Loucy (cell line): ENCODE results near the gene UTF1.

Experiments
- H2AFZ ChIP-seq: fragments of 200-600 bp; sonication (generic); 2 replicates; pipeline ENCODE4 v1.6.0; 2016; ENCODE audit warnings: antibody characterized with exemption, mild to moderate bottlenecking, low read length, moderate library complexity
- H3F3A ChIP-seq: fragments of 200-600 bp; 2 replicates; pipeline ENCODE4 v1.6.0; 2016; ENCODE audit warnings: antibody characterized with exemption, low read depth, mild to moderate bottlenecking
- H3K27me3 ChIP-seq: fragments of 200-600 bp; sonication (generic); 2 replicates; pipeline ENCODE4 v1.6.1; 2014; ENCODE audit warnings: low read length, mild to moderate bottlenecking; ENCODE audit not compliant: insufficient read depth, poor library complexity, severe bottlenecking
- H3K36me3 ChIP-seq: fragments of 200-600 bp; sonication (generic); 2 replicates; pipeline ENCODE4 v1.6.1; 2016; ENCODE audit warnings: low read length; ENCODE audit not compliant: insufficient read depth
- H3K4me1 ChIP-seq: fragments of 200-600 bp; sonication (generic); 2 replicates; pipeline ENCODE4 v1.5.1; 2014; ENCODE audit warnings: low read length, mild to moderate bottlenecking; ENCODE audit not compliant: insufficient read depth, poor library complexity, severe bottlenecking
- H3K4me2 ChIP-seq: fragments of 200-600 bp; sonication (generic); 2 replicates; pipeline ENCODE4 v1.6.0; 2014; ENCODE audit warnings: antibody characterized with exemption, low read length, low read depth, mild to moderate bottlenecking; ENCODE audit not compliant: poor library complexity, severe bottlenecking
- H3K4me3 ChIP-seq: fragments of 200-600 bp; sonication (generic); 2 replicates; pipeline ENCODE4 v1.5.1; 2014; ENCODE audit warnings: low read length, mild to moderate bottlenecking, mixed read lengths; ENCODE audit not compliant: poor library complexity, severe bottlenecking
- H3K79me2 ChIP-seq: fragments of 200-600 bp; sonication (generic); 2 replicates; pipeline ENCODE4 v1.6.1; 2014; ENCODE audit warnings: low read length; ENCODE audit not compliant: insufficient read depth
- H3K9ac ChIP-seq: fragments of 200-600 bp; sonication (generic); 2 replicates; pipeline ENCODE4 v1.6.0; 2014; ENCODE audit warnings: mild to moderate bottlenecking, low read depth, low read length, moderate library complexity; ENCODE audit not compliant: poor library complexity, severe bottlenecking
- H3K9me2 ChIP-seq: fragments of 200-600 bp; sonication (generic); replicated peaks from 2 replicates; pipeline ENCODE4 v1.6.1; 2016; ENCODE audit warnings: low read depth, low read length, mixed read lengths
- H3K9me3 ChIP-seq: fragments of 200-600 bp; sonication (generic); 2 replicates; pipeline ENCODE4 v1.6.1; 2014; ENCODE audit warnings: mild to moderate bottlenecking, antibody characterized with exemption, low read length, low read depth; ENCODE audit not compliant: insufficient read depth
- H4K20me1 ChIP-seq: fragments of 200-600 bp; sonication (generic); 2 replicates; pipeline ENCODE4 v1.6.0; 2014; ENCODE audit warnings: antibody characterized with exemption, low read length, mild to moderate bottlenecking; ENCODE audit not compliant: insufficient read depth, poor library complexity, severe bottlenecking
- CTCF ChIP-seq: fragments of 200-600 bp; sonication (generic); conservative IDR thresholded peaks from 2 replicates; pipeline ENCODE4 v1.5.1; 2014; ENCODE audit warnings: mild to moderate bottlenecking, antibody characterized with exemption, low read length
- EZH2phosphoT487 ChIP-seq: fragments of 200-600 bp; IDR thresholded peaks from 2 replicates; pipeline ENCODE4 v1.6.1; 2018; ENCODE audit warnings: antibody characterized with exemption, mild to moderate bottlenecking, moderate library complexity, borderline replicate concordance

Gene UTF1

GRCh38 chr10:133279326-133280226, 49.6 kb downstream of the UTF1 start:
- TF ChIP-seq CTCF, result no peak
- TF ChIP-seq EZH2phosphoT487, result no peak

GRCh38 chr10:133280391-133281059, 50.5 kb downstream of the UTF1 start:
- H3K9me3 ChIP-seq, result no peaks in the 10 kb centered on the region
- H3K4me1 ChIP-seq, result peaks cover 44% of the 10 kb centered on the region
- no peaks in the 10 kb centered on the region for H3K27me3 ChIP-seq
- no peak for TF ChIP-seq EZH2phosphoT487
- no peak for TF ChIP-seq CTCF
- H3F3A ChIP-seq, result no peaks in the 10 kb centered on the region
- H3K4me3 ChIP-seq, result no peak overlapping the region
- H3K79me2 ChIP-seq, result no peaks in the 10 kb centered on the region
- no peak overlapping the region for H2AFZ ChIP-seq
- no peaks in the 10 kb centered on the region for H3K9me2 ChIP-seq
- peak overlapping the region; percentile 78 for H3K9ac ChIP-seq
- H3K36me3 ChIP-seq, result peaks cover 39% of the 10 kb centered on the region; the same call in 1 of the 2 replicates
- peak overlapping the region; percentile 92 for H3K4me2 ChIP-seq
- H4K20me1 ChIP-seq, result no peaks in the 10 kb centered on the region

More at GRCh38 chr10:133279326-133280226, 49.6 kb downstream of the UTF1 start:
- H4K20me1 ChIP-seq, result no peaks in the 10 kb centered on the region
- H3K9me3 ChIP-seq, result no peaks in the 10 kb centered on the region
- H3K4me2 ChIP-seq, result peak overlapping the region; percentile 92
- no peaks in the 10 kb centered on the region for H3K79me2 ChIP-seq
- peak overlapping the region; percentile 78 for H3K9ac ChIP-seq
- no peak overlapping the region for H3K4me3 ChIP-seq
- H3K4me1 ChIP-seq, result peaks cover 53% of the 10 kb centered on the region
- H2AFZ ChIP-seq, result no peak overlapping the region
- H3F3A ChIP-seq, result no peaks in the 10 kb centered on the region
- no peaks in the 10 kb centered on the region for H3K27me3 ChIP-seq
- peaks cover 30% of the 10 kb centered on the region; the same call in 1 of the 2 replicates for H3K36me3 ChIP-seq
- H3K9me2 ChIP-seq, result no peaks in the 10 kb centered on the region

GRCh38 chr10:133281084-133281483, 51.1 kb downstream of the UTF1 start:
- H3K4me1 ChIP-seq, result peaks cover 39% of the 10 kb centered on the region
- H3K9ac ChIP-seq, result no peak overlapping the region
- no peaks in the 10 kb centered on the region for H3K9me3 ChIP-seq
- no peak overlapping the region for H3K4me2 ChIP-seq
- TF ChIP-seq EZH2phosphoT487 (no peak), CTCF (no peak)
- no peaks in the 10 kb centered on the region for H3F3A ChIP-seq
- no peaks in the 10 kb centered on the region for H3K27me3 ChIP-seq
- H3K79me2 ChIP-seq, result no peaks in the 10 kb centered on the region
- no peaks in the 10 kb centered on the region for H3K9me2 ChIP-seq
- no peaks in the 10 kb centered on the region for H4K20me1 ChIP-seq
- no peak overlapping the region for H2AFZ ChIP-seq
- H3K4me3 ChIP-seq, result no peak overlapping the region
- H3K36me3 ChIP-seq, result peaks cover 43% of the 10 kb centered on the region; the same call in 1 of the 2 replicates
